A549 (cell line): Measurements from ENCODE around the gene DNMT3A. TPM values are rescaled to one million over a fixed set of nuclear protein-coding genes. Genes with fewer than 3 reads are reported as not detected.

Experiments used
- ATAC-seq, 2 experiments: fragments of 200-7000 bp in 1 of 2; fragments of >200 bp in 1 of 2; cut with Nextera tagmentation in 1 of 2; cut with Tn5 transposase in 1 of 2; 3 replicates each; pipeline versions ENCODE4 v1.8.0 to v1.9.1; 2018 to 2020; ENCODE audit warnings: mild to moderate bottlenecking in 1 of 2, moderate library complexity in 1 of 2
- CTCF ChIA-PET: fragments of 300-600 bp; sonication (Branson Sonifier 250); formaldehyde crosslinking; extraction: SDS; loops from one replicate; lab custom pipeline; 2021; ENCODE audit warnings: antibody characterized with exemption, inconsistent platforms; lab: Yijun Ruan, JAX
- POLR2A ChIA-PET: fragments of 350-600 bp; formaldehyde crosslinking; extraction: SDS; loops from one replicate; lab custom pipeline; 2021; ENCODE audit warnings: antibody characterized with exemption, inconsistent platforms; lab: Yijun Ruan, JAX
- DNase-seq, 2 experiments: peaks; one replicate each; pipeline versions ENCODE4 v3.0.0 to v3.0.0-alpha.2; 2011 to 2016; ENCODE audit warnings: low read depth in 1 of 2, low spot score in 1 of 2
- FAIRE-seq: peaks from 2 replicates; lab custom pipeline; 2011; peaks lifted over from hg19 to GRCh38; lab: Jason Lieb, UNC
- H3K27ac ChIP-seq, 2 experiments: fragments of >200 bp; sonication (Bioruptor Twin); formaldehyde crosslinking; 3 replicates each; pipeline ENCODE4 v1.5.1; 2016 to 2017
- H3K4me1 ChIP-seq: fragments of >200 bp; sonication (Bioruptor Twin); formaldehyde crosslinking; 3 replicates; pipeline ENCODE4 v1.6.1; 2016
- H3K4me2 ChIP-seq: fragments of >200 bp; sonication (Bioruptor Twin); formaldehyde crosslinking; 3 replicates; pipeline ENCODE4 v1.6.1; 2016
- H3K4me3 ChIP-seq: fragments of >200 bp; sonication (Bioruptor Twin); formaldehyde crosslinking; 3 replicates; pipeline ENCODE4 v1.5.1; 2016
- H3K9me3 ChIP-seq: fragments of >200 bp; sonication (Bioruptor Twin); formaldehyde crosslinking; 3 replicates; pipeline ENCODE4 v1.6.1; 2016
- BCL3 ChIP-seq: fragments of >200 bp; sonication (Bioruptor Twin); formaldehyde crosslinking; IDR thresholded peaks from 3 replicates; pipeline ENCODE4 v1.6.1; 2016
- CTCF ChIP-seq: fragments of >200 bp; sonication (Bioruptor Twin); formaldehyde crosslinking; IDR thresholded peaks from 3 replicates; pipeline ENCODE4 v1.5.1; 2016
- EHF ChIP-seq: fragments of 250-450 bp; sonication (Bioruptor Pico); IDR thresholded peaks from 2 replicates; pipeline ENCODE4 v1.5.0; 2020; ENCODE audit warnings: mild to moderate bottlenecking
- FOSB ChIP-seq: fragments of 250-450 bp; sonication (Bioruptor Pico); IDR thresholded peaks from 2 replicates; pipeline ENCODE4 v1.5.0; 2020; ENCODE audit warnings: mild to moderate bottlenecking, moderate library complexity
- HDAC2 ChIP-seq: fragments of 200-600 bp; sonication (generic); IDR thresholded peaks from 2 replicates; pipeline ENCODE4 v1.6.1; 2016
- HES2 ChIP-seq: fragments of >200 bp; sonication (Bioruptor Twin); formaldehyde crosslinking; IDR thresholded peaks from 2 replicates; pipeline ENCODE4 v1.6.1; 2016
- HEYL ChIP-seq: fragments of 250-450 bp; sonication (Bioruptor Pico); IDR thresholded peaks from 2 replicates; pipeline ENCODE4 v1.8.0; 2021; ENCODE audit warnings: mild to moderate bottlenecking, moderate library complexity
- HOXA7 ChIP-seq: fragments of 250-450 bp; sonication (Bioruptor Pico); IDR thresholded peaks from 2 replicates; pipeline ENCODE4 v1.5.0; 2020; ENCODE audit warnings: mild to moderate bottlenecking, moderate library complexity
- MYC ChIP-seq: IDR thresholded peaks from 2 replicates; pipeline ENCODE4 v1.6.1; 2012; ENCODE audit warnings: mild to moderate bottlenecking, inconsistent platforms, low read length, improper control_type of control experiment, borderline replicate concordance
- NR3C1 ChIP-seq: fragments of >200 bp; sonication (Bioruptor Twin); formaldehyde crosslinking; IDR thresholded peaks from 3 replicates; pipeline ENCODE4 v1.6.1; 2017
- PHF8 ChIP-seq: fragments of 200-600 bp; sonication (generic); IDR thresholded peaks from 2 replicates; pipeline ENCODE4 v1.6.1; 2016; ENCODE audit warnings: low read depth, mild to moderate bottlenecking, antibody characterized with exemption, moderate library complexity, borderline replicate concordance
- RAD21 ChIP-seq, 2 experiments: fragments of >200 bp in 1 of 2; sonication (Bioruptor Twin) in 1 of 2; formaldehyde crosslinking in 1 of 2; IDR thresholded peaks in 1 of 2; conservative IDR thresholded peaks in 1 of 2; 2 replicates in 1 of 2; 3 replicates in 1 of 2; pipeline ENCODE4 v1.6.1; 2012 to 2018; ENCODE audit warnings: inconsistent platforms in 1 of 2
- RCOR1 ChIP-seq: fragments of 150-350 bp; IDR thresholded peaks from 2 replicates; pipeline ENCODE4 v1.6.1; 2014; ENCODE audit warnings: antibody characterized with exemption, low read length, low read depth
- RFX5 ChIP-seq: fragments of 450-650 bp; IDR thresholded peaks from 2 replicates; pipeline ENCODE4 v1.7.1; 2014; ENCODE audit warnings: antibody characterized with exemption, mild to moderate bottlenecking, moderate library complexity
- SMC3 ChIP-seq: fragments of >200 bp; sonication (Bioruptor Twin); formaldehyde crosslinking; IDR thresholded peaks from 3 replicates; pipeline ENCODE4 v1.6.1; 2018; ENCODE audit warnings: inconsistent platforms
- SREBF2 ChIP-seq: fragments of 450-650 bp; IDR thresholded peaks from 2 replicates; pipeline ENCODE4 v1.6.1; 2014; ENCODE audit warnings: mild to moderate bottlenecking, moderate library complexity
- ZSCAN20 ChIP-seq: fragments of 250-450 bp; sonication (Bioruptor Pico); IDR thresholded peaks from 2 replicates; pipeline ENCODE4 v1.8.0; 2022; ENCODE audit warnings: mild to moderate bottlenecking, moderate library complexity
- WGBS: methylation state at CpG from one replicate; pipeline ENCODE4 v1.1.6; 2017; ENCODE audit errors: missing lambda C conversion rate; 5-methylcytosine and 5-hydroxymethylcytosine counted together
- polyA plus RNA-seq, 4 experiments: library from polyadenylated mRNA; depleted of rRNA in 3 of 4; stranded (reverse); fragments of >200 nt; fragmentation: RNase III in 1 of 4; extraction: RNeasy Plus Mini Kit Qiagen cat#74134 plus additional on column Dnase treatment in 1 of 4; gene quantifications; 2 replicates in 3 of 4; 3 replicates in 1 of 4; pipeline ENCODE4 v1.2.3, GENCODE V29; 2011 to 2017
- TF ChIP-seq, protein P1 (sequence below): IDR thresholded peaks from 2 replicates; pipeline ENCODE4 v1.6.1; 2012; ENCODE audit warnings: low read depth, borderline replicate concordance

The DNMT3A gene
- polyA plus RNA-seq, 2 of the 4 experiments (the other 2 are of a cell fraction): 4.4 to 11.9 TPM

DNA sequence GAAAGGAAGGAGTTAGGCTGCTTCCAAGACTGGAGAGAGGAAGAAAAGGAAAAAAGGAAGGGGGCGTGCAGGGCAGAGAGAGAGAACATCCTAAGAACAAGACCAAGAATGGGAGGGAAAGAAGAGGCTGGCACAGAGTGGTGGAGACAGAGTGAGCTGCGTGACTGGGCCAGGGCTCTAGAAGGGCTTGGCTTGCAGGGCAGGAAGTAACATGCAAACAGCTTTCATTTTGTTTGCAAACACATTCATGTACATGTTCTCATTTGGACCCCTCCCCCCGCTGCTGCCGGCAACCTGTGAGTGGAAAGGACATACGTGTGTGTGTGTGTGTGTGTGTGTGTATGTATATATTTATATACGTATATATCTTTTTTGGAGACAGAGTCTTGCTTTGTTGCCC, 46.8 kb upstream of the DNMT3A start:
- H3K4me3 ChIP-seq: no peak overlapping the region
- DNase-seq (no peak), ATAC-seq (no peak), FAIRE-seq (no peak)
- no peaks in the 10 kb centered on the region for H3K4me1 ChIP-seq
- ChIA-PET CTCF (interaction anchor here (0.7 to 7.9 kb wide), 5 partner anchors 8 to 135 kb away, joined by 3 to 92 read pairs (median 6); no protein-coding TSS in a partner anchor), POLR2A (no interaction called here)
- TF ChIP-seq, protein P1, sequence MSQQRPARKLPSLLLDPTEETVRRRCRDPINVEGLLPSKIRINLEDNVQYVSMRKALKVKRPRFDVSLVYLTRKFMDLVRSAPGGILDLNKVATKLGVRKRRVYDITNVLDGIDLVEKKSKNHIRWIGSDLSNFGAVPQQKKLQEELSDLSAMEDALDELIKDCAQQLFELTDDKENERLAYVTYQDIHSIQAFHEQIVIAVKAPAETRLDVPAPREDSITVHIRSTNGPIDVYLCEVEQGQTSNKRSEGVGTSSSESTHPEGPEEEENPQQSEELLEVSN: no peak
- TF ChIP-seq PHF8 (no peak), FOSB (CRISPR knock-in tag) (no peak), HDAC2 (no peak), HOXA7 (CRISPR knock-in tag) (no peak), RCOR1 (no peak)
- WGBS: 88% methylated on average over 6 of the region's 6 CpGs
- H3K4me2 ChIP-seq: no peak overlapping the region
- no peak overlapping the region for H3K27ac ChIP-seq
- H3K9me3 ChIP-seq: no peaks in the 10 kb centered on the region

GRCh38 chr2:25387876-25388449, 46.2 kb upstream of the DNMT3A start:
- Histone ChIP-seq H3K27ac (no peak overlapping the region), H3K4me1 (no peaks in the 10 kb centered on the region), H3K9me3 (no peaks in the 10 kb centered on the region), H3K4me2 (no peak overlapping the region), H3K4me3 (no peak overlapping the region)
- TF ChIP-seq ZSCAN20 (CRISPR knock-in tag) (no peak), MYC (no peak), EHF (no peak), RAD21 (conservative IDR thresholded peaks at IDR 0.05 in 1 of 2, IDR thresholded peaks at IDR 0.05 in 1 of 2) (no peak), HEYL (no peak), RFX5 (no peak), SMC3 (no peak), NR3C1 (no peak), SREBF2 (no peak), CTCF (no peak)
- TF ChIP-seq, protein P1: no peak
- no peak for ATAC-seq
- 95% methylated on average over 17 of the region's 17 CpGs for WGBS
- ChIA-PET CTCF (interaction anchor here (1.2 to 7.9 kb wide), 5 partner anchors 11 to 172 kb away, joined by 4 to 92 read pairs (median 4); no protein-coding TSS in a partner anchor), POLR2A (no interaction called here)
- FAIRE-seq: no peak
- DNase-seq: no peak

GRCh38 chr2:25386971-25387875, 45.5 kb upstream of the DNMT3A start:
- DNase-seq (no peak), FAIRE-seq (no peak), ATAC-seq (no peak; a peak in 1 of 6 replicates)
- no peaks in the 10 kb centered on the region for H3K4me1 ChIP-seq
- no peak overlapping the region for H3K27ac ChIP-seq
- ChIA-PET CTCF (interaction anchor here (0.7 to 7.9 kb wide), 8 partner anchors 11 to 172 kb away, joined by 3 to 92 read pairs (median 4); no protein-coding TSS in a partner anchor), POLR2A (no interaction called here)
- H3K4me3 ChIP-seq: no peak overlapping the region
- no peak overlapping the region for H3K4me2 ChIP-seq
- no peaks in the 10 kb centered on the region for H3K9me3 ChIP-seq
- no peak for TF ChIP-seq HES2
- TF ChIP-seq BCL3: no peak
- no peak for TF ChIP-seq RFX5
- TF ChIP-seq, protein P1: no peak
- TF ChIP-seq CTCF: no peak
- TF ChIP-seq, all 56 proteins: peak for 0
- 86% methylated on average over 19 of the region's 19 CpGs for WGBS
